ENCODE data around the gene MB21D2.
"Not testable (repeated sequence)": the region's sequence is repeated elsewhere in the genome, so short reads cannot be mapped to it uniquely, and the experiment has no call there.

The MB21D2 gene

GRCh38 chr3:192851821-192852372, 65.8 kb downstream of the MB21D2 start:
- peak in 1 of 2 donors; percentile 57 for DNase-seq

GRCh38 chr3:192850451-192850981, 67.1 kb downstream of the MB21D2 start:
- DNase-seq, result no peak

- DNase-seq, result not testable (repeated sequence)
These were observed 67.8 kb downstream of the MB21D2 start for GRCh38 chr3:192849821-192850220.

- no peak for DNase-seq
These were observed 69.1 kb downstream of the MB21D2 start for GRCh38 chr3:192848371-192849233.

GRCh38 chr3:192847941-192848340, 69.7 kb downstream of the MB21D2 start:
- DNase-seq, result no peak

GRCh38 chr3:192845526-192845855, 72.2 kb downstream of the MB21D2 start:
- DNase-seq, result no peak

- no peak for DNase-seq
These were observed 72.7 kb downstream of the MB21D2 start for GRCh38 chr3:192844836-192845525.

GRCh38 chr3:192844486-192844765, 73.2 kb downstream of the MB21D2 start:
- no peak for DNase-seq

- DNase-seq, result no peak
These were observed 73.8 kb downstream of the MB21D2 start for GRCh38 chr3:192843723-192844485.

GRCh38 chr3:192843119-192843518, 74.5 kb downstream of the MB21D2 start:
- no peak for DNase-seq

GRCh38 chr3:192842711-192843110, 74.9 kb downstream of the MB21D2 start:
- no peak for DNase-seq

- no peak for DNase-seq
These were observed 75.5 kb downstream of the MB21D2 start for GRCh38 chr3:192842138-192842537.

GRCh38 chr3:192841428-192841827, 76.2 kb downstream of the MB21D2 start:
- no peak for DNase-seq

- DNase-seq, result no peak
These were observed 77.4 kb downstream of the MB21D2 start for GRCh38 chr3:192840143-192840836.

GRCh38 chr3:192835818-192836815, 81.5 kb downstream of the MB21D2 start:
- DNase-seq, result no peak

GRCh38 chr3:192834428-192834827, 83.2 kb downstream of the MB21D2 start:
- DNase-seq, result no peak

GRCh38 chr3:192833177-192833890, 84.3 kb downstream of the MB21D2 start:
- DNase-seq, result no peak

GRCh38 chr3:192831801-192832347, 85.8 kb downstream of the MB21D2 start:
- DNase-seq, result no peak

GRCh38 chr3:192831111-192831644, 86.5 kb downstream of the MB21D2 start:
- DNase-seq, result no peak

Measured in CD4-positive, alpha-beta T cell treated with Interleukin-4 for 1 hour (primary cell).